SH-SY5Y (cell line): ENCODE data around the gene KDM4D.

Experiments
- GATA2 ChIP-seq: IDR thresholded peaks from 2 replicates; pipeline ENCODE4 v1.6.1; 2011; ENCODE audit warnings: mild to moderate bottlenecking, low read depth, low read length
- GATA3 ChIP-seq: IDR thresholded peaks from 2 replicates; pipeline ENCODE4 v1.6.1; 2011; ENCODE audit warnings: low read depth, mild to moderate bottlenecking, low read length, moderate library complexity

GRCh38 chr11:95035316-95035715 is 61.8 kb downstream of the KDM4D start:
- TF ChIP-seq GATA2 (no peak), GATA3 (no peak)
